ENCODE data around the gene KRTAP1-3. TPM values are rescaled to one million over a fixed set of nuclear protein-coding genes. Genes with fewer than 3 reads are reported as not detected.

KRTAP1-3 gene
- polyA plus RNA-seq, 2 of the 4 experiments (the other 2 are of a cell fraction) = not detected

DNA sequence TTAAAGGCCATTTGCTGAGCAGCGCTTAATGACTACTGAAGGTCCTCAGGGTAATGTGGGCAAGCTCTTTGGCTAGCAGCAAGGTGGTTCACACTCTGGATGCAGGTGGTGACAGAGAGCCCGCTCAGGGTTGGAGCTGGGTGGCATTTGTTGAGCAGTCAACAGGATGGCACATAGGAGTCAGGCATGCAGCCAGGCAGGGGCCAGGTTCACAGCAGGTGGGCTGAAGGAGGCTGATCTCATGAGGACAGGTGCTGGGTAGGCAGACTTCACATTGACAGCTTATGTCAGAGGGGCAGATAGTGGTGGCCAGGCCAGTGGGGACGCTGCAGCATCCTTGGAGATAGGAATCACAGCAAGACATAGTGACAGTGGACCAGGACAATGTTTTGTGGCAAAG, 30.3 kb downstream of the KRTAP1-3 start:
- 83% methylated on average over 3 of the region's 3 CpGs for WGBS (ENCODE audit: missing lambda C conversion rate)
- no peak overlapping the region for H3K4me3 ChIP-seq
- no peaks in the 10 kb centered on the region for H3K9me3 ChIP-seq
- FAIRE-seq (no peak), ATAC-seq (no peak), DNase-seq (ENCODE audit: low read depth in 1 of 2, low spot score in 1 of 2) (no peak)
- TF ChIP-seq BHLHE40 (IDR thresholded peaks at IDR 0.05; ENCODE audit: low read depth, low read length) = no peak
- no peak for TF ChIP-seq HDAC2 (IDR thresholded peaks at IDR 0.05)
- no peak for TF ChIP-seq FOSL2 (IDR thresholded peaks at IDR 0.05)
- no peak for TF ChIP-seq FOSL2 (CRISPR knock-in tag; IDR thresholded peaks at IDR 0.05)
- H3K27ac ChIP-seq = no peak overlapping the region
- POLR2A ChIA-PET = no interaction called here
- peaks cover 18% of the 10 kb centered on the region for H3K4me1 ChIP-seq
- no peak overlapping the region for H3K4me2 ChIP-seq
- CTCF ChIA-PET = no interaction called here

DNA sequence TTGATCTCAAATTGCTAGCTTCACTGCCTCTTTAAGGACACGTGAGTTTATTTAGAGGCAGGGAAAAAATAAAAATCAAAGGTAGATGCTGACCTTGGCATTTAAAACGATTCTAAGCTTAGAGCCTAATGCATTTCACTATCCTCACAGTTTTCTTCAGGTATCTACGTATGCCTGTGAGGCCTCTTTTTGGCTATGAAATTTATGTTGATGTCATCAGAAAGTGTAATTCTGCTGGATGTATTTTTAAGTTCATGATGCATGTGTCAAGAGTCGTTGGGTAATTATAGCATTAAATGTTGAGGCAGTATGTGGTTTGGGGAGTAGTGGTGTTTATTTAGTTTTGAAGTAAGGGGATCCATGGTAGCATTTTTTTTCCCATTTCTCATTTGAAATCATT, 30.7 kb downstream of the KRTAP1-3 start:
- POLR2A ChIA-PET = no interaction called here
- no peak overlapping the region for H3K4me3 ChIP-seq
- H3K4me1 ChIP-seq = peaks cover 13% of the 10 kb centered on the region
- CTCF ChIA-PET = no interaction called here
- no peak for DNase-seq (ENCODE audit: low read depth in 1 of 2, low spot score in 1 of 2)
- H3K4me2 ChIP-seq = no peak overlapping the region
- H3K27ac ChIP-seq = no peak overlapping the region
- ATAC-seq = no peak
- 60% methylated on average over 4 of the region's 4 CpGs for WGBS (ENCODE audit: missing lambda C conversion rate)
- FAIRE-seq = peak; percentile 92
- TF ChIP-seq MAFK (IDR thresholded peaks at IDR 0.05; ENCODE audit: partially characterized antibody) = peak; percentile 88
- TF ChIP-seq, protein P1, sequence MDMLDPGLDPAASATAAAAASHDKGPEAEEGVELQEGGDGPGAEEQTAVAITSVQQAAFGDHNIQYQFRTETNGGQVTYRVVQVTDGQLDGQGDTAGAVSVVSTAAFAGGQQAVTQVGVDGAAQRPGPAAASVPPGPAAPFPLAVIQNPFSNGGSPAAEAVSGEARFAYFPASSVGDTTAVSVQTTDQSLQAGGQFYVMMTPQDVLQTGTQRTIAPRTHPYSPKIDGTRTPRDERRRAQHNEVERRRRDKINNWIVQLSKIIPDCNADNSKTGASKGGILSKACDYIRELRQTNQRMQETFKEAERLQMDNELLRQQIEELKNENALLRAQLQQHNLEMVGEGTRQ (IDR thresholded peaks at IDR 0.05) = no peak
- H3K9me3 ChIP-seq = no peaks in the 10 kb centered on the region

DNA sequence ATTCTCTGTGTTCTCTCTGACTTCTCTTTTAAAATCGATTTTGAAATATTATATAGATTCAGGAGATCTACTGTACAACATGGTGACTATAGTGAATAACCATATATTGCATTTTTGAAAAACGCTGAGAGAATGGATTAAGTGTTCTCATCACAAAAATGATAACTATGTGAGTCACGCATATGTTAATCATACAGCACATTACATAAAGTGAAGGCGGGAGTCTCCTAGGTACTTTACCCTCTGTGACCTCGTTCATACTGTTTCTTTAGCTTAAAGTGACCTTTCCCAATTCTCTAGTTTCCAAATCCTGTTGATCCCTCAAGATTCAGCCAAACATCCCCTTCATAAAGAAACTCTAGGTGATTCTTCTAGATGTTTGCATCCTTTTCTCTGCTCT, 31.9 kb downstream of the KRTAP1-3 start:
- ChIA-PET POLR2A (no interaction called here), CTCF (no interaction called here)
- no peak for TF ChIP-seq EP300 (IDR thresholded peaks at IDR 0.05)
- no peak for TF ChIP-seq RNF2 (IDR thresholded peaks at IDR 0.05; ENCODE audit: borderline replicate concordance, low read depth)
- TF ChIP-seq, protein P2, sequence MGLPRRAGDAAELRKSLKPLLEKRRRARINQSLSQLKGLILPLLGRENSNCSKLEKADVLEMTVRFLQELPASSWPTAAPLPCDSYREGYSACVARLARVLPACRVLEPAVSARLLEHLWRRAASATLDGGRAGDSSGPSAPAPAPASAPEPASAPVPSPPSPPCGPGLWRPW (IDR thresholded peaks at IDR 0.05) = no peak
- no peak for TF ChIP-seq FOSL2 (IDR thresholded peaks at IDR 0.05)
- 0 out of 2 replicates have a peak, but pooled peaks have one; percentile 19 for TF ChIP-seq FOSL2 (CRISPR knock-in tag; IDR thresholded peaks at IDR 0.05)
- TF ChIP-seq RFX5 (IDR thresholded peaks at IDR 0.05) = no peak
- no peak for TF ChIP-seq NPAS2 (CRISPR knock-in tag; IDR thresholded peaks at IDR 0.05; ENCODE audit: borderline replicate concordance)
- TF ChIP-seq HOXA7 (CRISPR knock-in tag; IDR thresholded peaks at IDR 0.05) = no peak
- TF ChIP-seq RARB (CRISPR knock-in tag; IDR thresholded peaks at IDR 0.05) = no peak
- no peak for ATAC-seq
- peak overlapping the region; percentile 19; the same call in 2 of the 3 replicates for H3K4me2 ChIP-seq
- H3K4me3 ChIP-seq = no peak overlapping the region
- H3K9me3 ChIP-seq = no peaks in the 10 kb centered on the region
- H3K27ac ChIP-seq = no peak overlapping the region
- peak; percentile 85 for FAIRE-seq
- peaks cover 10% of the 10 kb centered on the region for H3K4me1 ChIP-seq
- DNase-seq (ENCODE audit: low read depth in 1 of 2, low spot score in 1 of 2) = no peak
- 8% methylated on average over 5 of the region's 5 CpGs for WGBS (ENCODE audit: missing lambda C conversion rate)

DNA sequence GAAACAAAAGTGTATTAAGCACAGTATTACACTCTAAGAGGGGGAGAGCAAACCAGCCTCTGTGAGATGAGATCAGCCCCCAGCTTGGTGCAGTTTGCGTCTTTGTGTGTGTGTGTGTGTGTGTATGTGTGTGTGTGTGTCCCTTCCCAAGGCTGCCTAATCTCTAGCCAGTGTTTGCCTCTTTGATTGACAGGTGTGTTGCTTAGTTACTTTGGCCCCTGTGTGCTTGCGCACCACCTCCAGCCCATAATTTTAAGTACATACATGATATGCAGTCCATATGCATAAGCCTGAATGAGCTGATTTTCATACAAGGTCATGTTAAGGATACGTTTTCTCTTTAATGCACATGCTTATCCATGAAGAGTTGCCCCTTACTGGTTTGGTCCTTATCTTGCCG, 32.9 kb downstream of the KRTAP1-3 start:
- no peak overlapping the region for H3K4me3 ChIP-seq
- H3K27ac ChIP-seq = no peak overlapping the region
- ATAC-seq = no peak
- FAIRE-seq = no peak
- peaks cover 10% of the 10 kb centered on the region for H3K4me1 ChIP-seq
- H3K4me2 ChIP-seq = no peak overlapping the region
- POLR2A ChIA-PET = no interaction called here
- DNase-seq (ENCODE audit: low read depth in 1 of 2, low spot score in 1 of 2) = no peak
- H3K9me3 ChIP-seq = no peaks in the 10 kb centered on the region
- CTCF ChIA-PET = interaction anchor here (0.7 to 1.0 kb wide), 2 partner anchors 17 to 547 kb away, joined by 3 read pairs; no protein-coding TSS in a partner anchor
- WGBS (ENCODE audit: missing lambda C conversion rate) = 84% methylated on average over 4 of the region's 4 CpGs
- TF ChIP-seq, protein P3, sequence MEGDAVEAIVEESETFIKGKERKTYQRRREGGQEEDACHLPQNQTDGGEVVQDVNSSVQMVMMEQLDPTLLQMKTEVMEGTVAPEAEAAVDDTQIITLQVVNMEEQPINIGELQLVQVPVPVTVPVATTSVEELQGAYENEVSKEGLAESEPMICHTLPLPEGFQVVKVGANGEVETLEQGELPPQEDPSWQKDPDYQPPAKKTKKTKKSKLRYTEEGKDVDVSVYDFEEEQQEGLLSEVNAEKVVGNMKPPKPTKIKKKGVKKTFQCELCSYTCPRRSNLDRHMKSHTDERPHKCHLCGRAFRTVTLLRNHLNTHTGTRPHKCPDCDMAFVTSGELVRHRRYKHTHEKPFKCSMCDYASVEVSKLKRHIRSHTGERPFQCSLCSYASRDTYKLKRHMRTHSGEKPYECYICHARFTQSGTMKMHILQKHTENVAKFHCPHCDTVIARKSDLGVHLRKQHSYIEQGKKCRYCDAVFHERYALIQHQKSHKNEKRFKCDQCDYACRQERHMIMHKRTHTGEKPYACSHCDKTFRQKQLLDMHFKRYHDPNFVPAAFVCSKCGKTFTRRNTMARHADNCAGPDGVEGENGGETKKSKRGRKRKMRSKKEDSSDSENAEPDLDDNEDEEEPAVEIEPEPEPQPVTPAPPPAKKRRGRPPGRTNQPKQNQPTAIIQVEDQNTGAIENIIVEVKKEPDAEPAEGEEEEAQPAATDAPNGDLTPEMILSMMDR (IDR thresholded peaks at IDR 0.05) = no peak
- TF ChIP-seq ZFP36 (IDR thresholded peaks at IDR 0.05; ENCODE audit: borderline replicate concordance, partially characterized antibody) (no peak), FOXS1 (CRISPR knock-in tag; IDR thresholded peaks at IDR 0.05) (no peak), ZSCAN20 (CRISPR knock-in tag; IDR thresholded peaks at IDR 0.05) (no peak), CHD2 (IDR thresholded peaks at IDR 0.05; ENCODE audit: low read length, partially characterized antibody) (no peak), HDAC2 (IDR thresholded peaks at IDR 0.05) (no peak), CHD4 (IDR thresholded peaks at IDR 0.05; ENCODE audit: borderline replicate concordance) (no peak), POLR2AphosphoS2 (conservative IDR thresholded peaks at IDR 0.05; ENCODE audit: low read length) (no peak), CBX2 (IDR thresholded peaks at IDR 0.05; ENCODE audit: borderline replicate concordance, low read depth) (no peak), SREBF2 (IDR thresholded peaks at IDR 0.05) (no peak), TFCP2L1 (CRISPR knock-in tag; IDR thresholded peaks at IDR 0.05) (no peak)
- TF ChIP-seq, protein P4, sequence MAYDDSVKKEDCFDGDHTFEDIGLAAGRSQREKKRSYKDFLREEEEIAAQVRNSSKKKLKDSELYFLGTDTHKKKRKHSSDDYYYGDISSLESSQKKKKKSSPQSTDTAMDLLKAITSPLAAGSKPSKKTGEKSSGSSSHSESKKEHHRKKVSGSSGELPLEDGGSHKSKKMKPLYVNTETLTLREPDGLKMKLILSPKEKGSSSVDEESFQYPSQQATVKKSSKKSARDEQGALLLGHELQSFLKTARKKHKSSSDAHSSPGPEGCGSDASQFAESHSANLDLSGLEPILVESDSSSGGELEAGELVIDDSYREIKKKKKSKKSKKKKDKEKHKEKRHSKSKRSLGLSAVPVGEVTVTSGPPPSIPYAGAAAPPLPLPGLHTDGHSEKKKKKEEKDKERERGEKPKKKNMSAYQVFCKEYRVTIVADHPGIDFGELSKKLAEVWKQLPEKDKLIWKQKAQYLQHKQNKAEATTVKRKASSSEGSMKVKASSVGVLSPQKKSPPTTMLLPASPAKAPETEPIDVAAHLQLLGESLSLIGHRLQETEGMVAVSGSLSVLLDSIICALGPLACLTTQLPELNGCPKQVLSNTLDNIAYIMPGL (CRISPR knock-in tag; IDR thresholded peaks at IDR 0.05; ENCODE audit: borderline replicate concordance) = no peak
- TF ChIP-seq, protein P5, sequence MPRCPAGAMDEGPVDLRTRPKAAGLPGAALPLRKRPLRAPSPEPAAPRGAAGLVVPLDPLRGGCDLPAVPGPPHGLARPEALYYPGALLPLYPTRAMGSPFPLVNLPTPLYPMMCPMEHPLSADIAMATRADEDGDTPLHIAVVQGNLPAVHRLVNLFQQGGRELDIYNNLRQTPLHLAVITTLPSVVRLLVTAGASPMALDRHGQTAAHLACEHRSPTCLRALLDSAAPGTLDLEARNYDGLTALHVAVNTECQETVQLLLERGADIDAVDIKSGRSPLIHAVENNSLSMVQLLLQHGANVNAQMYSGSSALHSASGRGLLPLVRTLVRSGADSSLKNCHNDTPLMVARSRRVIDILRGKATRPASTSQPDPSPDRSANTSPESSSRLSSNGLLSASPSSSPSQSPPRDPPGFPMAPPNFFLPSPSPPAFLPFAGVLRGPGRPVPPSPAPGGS (IDR thresholded peaks at IDR 0.05) = no peak
